Measurements from ENCODE around the gene SLC12A6.
A peak's percentile ranks its signal among the peaks of the same experiment; 100 is the strongest.

SLC12A6 gene

DNA sequence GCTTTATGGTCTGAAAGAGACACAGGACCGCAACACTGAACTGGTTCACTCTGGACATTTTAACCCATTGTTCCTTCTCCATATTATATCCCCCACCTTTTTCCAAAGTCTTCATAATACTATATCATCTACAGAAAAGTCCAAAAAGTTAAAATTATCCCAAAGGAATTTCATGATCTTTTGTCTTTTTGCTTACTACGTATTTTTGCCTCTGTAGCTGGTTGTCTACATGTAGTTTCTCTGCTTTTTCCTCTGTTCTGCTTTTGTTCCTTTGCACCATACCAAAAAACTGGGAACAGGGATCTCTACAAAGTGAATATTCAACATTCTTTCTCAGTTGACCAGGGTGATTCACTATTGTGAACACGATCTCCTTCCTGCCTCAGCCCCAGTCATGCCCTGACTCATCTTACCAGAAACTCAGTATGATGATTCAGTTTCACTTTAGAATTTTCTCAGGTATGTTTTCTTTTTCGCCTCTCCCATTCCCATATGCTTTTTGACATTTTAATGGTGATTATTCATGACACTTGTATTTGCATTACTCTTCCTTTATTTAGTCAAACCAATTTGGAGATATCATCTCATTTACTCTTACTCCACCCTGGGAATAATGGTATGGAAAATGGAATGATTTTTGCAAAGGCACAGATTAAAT, 98.3 kb downstream of the SLC12A6 start:
- TF ChIP-seq CTCF (conservative IDR thresholded peaks at IDR 0.05): no peak
- TF ChIP-seq ZFX (IDR thresholded peaks at IDR 0.05): no peak
- no peak overlapping the region for H3K27ac ChIP-seq

DNA sequence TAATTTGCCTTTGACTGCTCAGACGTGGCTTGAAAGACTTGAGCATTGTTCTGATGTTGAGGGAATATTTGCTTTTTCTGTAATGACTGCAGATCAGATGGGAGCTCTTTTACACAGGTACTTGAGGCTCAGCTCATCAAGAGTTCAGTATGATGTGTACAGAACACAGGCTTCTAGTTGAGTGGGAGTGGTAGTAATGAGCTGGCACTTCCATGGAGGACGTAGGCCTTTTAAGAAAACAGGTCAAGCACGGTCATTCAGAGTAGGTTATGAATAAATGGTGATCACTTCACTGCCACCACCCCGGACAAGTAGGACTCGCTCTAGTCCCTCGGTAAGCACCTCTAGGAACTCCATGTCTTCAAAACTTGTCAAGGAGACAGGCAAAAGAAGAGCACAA, 104.0 kb downstream of the SLC12A6 start:
- TF ChIP-seq ZFX (IDR thresholded peaks at IDR 0.05): no peak
- no peak for TF ChIP-seq CTCF (conservative IDR thresholded peaks at IDR 0.05)
- no peak overlapping the region for H3K27ac ChIP-seq

GRCh38 chr15:34223904-34224596, 113.5 kb downstream of the SLC12A6 start:
- TF ChIP-seq CTCF (conservative IDR thresholded peaks at IDR 0.05) (no peak), ZFX (IDR thresholded peaks at IDR 0.05) (no peak)

GRCh38 chr15:34217587-34218225, 119.9 kb downstream of the SLC12A6 start:
- peak overlapping the region; percentile 71 for H3K27ac ChIP-seq
- TF ChIP-seq CTCF (conservative IDR thresholded peaks at IDR 0.05): no peak
- TF ChIP-seq ZFX (IDR thresholded peaks at IDR 0.05): no peak

More at GRCh38 chr15:34223904-34224596, 113.5 kb downstream of the SLC12A6 start:
- peak overlapping the region; percentile 70 for H3K27ac ChIP-seq

DNA sequence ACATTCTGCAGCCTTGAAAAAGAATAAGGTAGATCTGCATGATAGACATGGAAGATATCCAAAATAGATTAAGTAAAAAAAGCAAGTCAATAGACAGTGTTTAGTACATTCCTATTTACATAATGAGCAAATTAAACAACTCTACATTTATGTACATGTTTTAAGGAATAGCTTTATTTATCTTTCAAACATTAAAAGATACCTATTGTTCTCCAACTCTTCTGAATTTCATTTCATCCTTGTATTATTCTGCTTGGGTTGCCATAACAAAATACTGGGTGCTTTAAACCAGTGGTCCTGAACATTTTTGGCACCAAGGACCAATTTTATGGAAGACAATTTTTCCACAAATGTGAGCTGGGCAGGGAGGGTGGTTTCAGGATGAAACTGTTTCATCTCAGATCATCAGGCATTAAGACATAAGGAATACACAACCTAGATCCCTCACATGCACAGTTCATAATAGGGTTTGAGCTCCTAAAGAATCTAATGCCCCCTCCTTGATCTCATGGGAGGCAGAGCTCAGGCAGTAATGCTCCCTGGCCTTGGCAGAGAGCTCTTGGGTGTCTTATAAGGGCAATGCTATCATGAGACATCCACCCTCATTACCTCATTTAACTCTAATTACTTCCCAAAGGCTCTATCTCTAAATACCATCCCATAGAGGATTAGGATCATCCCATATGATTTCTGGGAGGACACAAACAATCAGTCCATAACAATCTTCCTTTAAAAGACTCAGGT, 120.9 kb downstream of the SLC12A6 start:
- H3K27ac ChIP-seq: peak overlapping the region; percentile 71

DNA sequence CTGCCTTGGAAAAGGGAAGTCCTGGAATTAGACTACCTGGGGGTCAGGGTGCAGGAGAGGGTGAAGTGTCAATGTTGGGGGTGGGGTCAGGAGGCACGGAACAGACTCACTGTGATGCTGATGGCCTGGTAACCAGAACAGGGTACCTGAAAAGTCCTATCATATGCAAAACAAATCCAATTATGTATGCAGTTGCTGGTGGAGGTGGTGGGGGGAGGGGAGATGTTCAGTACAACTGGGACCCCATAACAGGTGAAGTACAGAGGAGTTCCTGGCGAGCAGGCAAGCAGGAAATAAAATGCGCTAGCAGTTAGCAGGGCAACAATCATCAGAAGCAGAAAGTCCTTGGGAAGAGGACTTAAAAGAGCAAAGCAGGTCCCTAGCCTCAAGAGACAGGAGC, 123.4 kb downstream of the SLC12A6 start:
- TF ChIP-seq ZFX (IDR thresholded peaks at IDR 0.05) (no peak), CTCF (conservative IDR thresholded peaks at IDR 0.05) (no peak)
- H3K27ac ChIP-seq: no peak overlapping the region

More for the DNA sequence above, 120.9 kb downstream of the SLC12A6 start:
- TF ChIP-seq CTCF (conservative IDR thresholded peaks at IDR 0.05) (no peak), ZFX (IDR thresholded peaks at IDR 0.05) (no peak)

Data from C4-2B (cell line).